Astrocyte (in vitro differentiated cells and primary cell): ENCODE measurements around the gene MAPKAP1. TPM values are rescaled to one million over a fixed set of nuclear protein-coding genes. Genes with fewer than 3 reads are reported as not detected.
A peak's percentile ranks its signal among the peaks of the same experiment; 100 is the strongest.

ENCODE experiments used
- DNase-seq: peaks from one replicate; pipeline ENCODE4 v3.0.0-alpha.2; 2010; ENCODE audit warnings: low read depth
- FAIRE-seq: peaks from 2 replicates; lab custom pipeline; 2011; peaks lifted over from hg19 to GRCh38; lab: Jason Lieb, UNC
- H2AFZ ChIP-seq: 2 replicates; pipeline ENCODE4 v1.6.0; 2012; ENCODE audit warnings: low read depth, low read length, inconsistent platforms
- H3K27ac ChIP-seq: 2 replicates; pipeline ENCODE4 v1.5.1; 2011; ENCODE audit warnings: low read depth, low read length, inconsistent platforms
- H3K27me3 ChIP-seq: 2 replicates; pipeline ENCODE4 v1.6.0; 2011; ENCODE audit warnings: low read length, inconsistent platforms; ENCODE audit not compliant: insufficient read depth
- H3K36me3 ChIP-seq: 2 replicates; pipeline ENCODE4 v1.5.1; 2011; ENCODE audit warnings: low read length, inconsistent platforms; ENCODE audit not compliant: insufficient read depth
- H3K4me1 ChIP-seq: 2 replicates; pipeline ENCODE4 v1.5.1; 2011; ENCODE audit warnings: low read length, inconsistent platforms; ENCODE audit not compliant: insufficient read depth
- H3K4me2 ChIP-seq: 2 replicates; pipeline ENCODE4 v1.6.0; 2012; ENCODE audit warnings: low read length, inconsistent platforms
- H3K4me3 ChIP-seq: 2 replicates; pipeline ENCODE4 v1.5.1; 2011; ENCODE audit warnings: low read depth, mild to moderate bottlenecking, low read length, inconsistent platforms; ENCODE audit not compliant: insufficient read depth
- H3K79me2 ChIP-seq: 2 replicates; pipeline ENCODE4 v1.6.0; 2012; ENCODE audit warnings: mild to moderate bottlenecking, low read length, inconsistent platforms; ENCODE audit not compliant: insufficient read depth
- H3K9ac ChIP-seq: 2 replicates; pipeline ENCODE4 v1.6.0; 2012; ENCODE audit warnings: mild to moderate bottlenecking, low read length, inconsistent platforms
- H3K9me3 ChIP-seq: 2 replicates; pipeline ENCODE4 v1.5.1; 2012; ENCODE audit warnings: low read depth, mild to moderate bottlenecking, low read length, inconsistent platforms; ENCODE audit not compliant: insufficient read depth
- H4K20me1 ChIP-seq: 2 replicates; pipeline ENCODE4 v1.6.0; 2012; ENCODE audit warnings: low read length, inconsistent platforms; ENCODE audit not compliant: insufficient read depth
- H3K27ac Mint-ChIP-seq: one replicate; pipeline ENCODE4 v1.8.0; 2021; ENCODE audit warnings: mild to moderate bottlenecking, mixed read lengths; ENCODE audit not compliant: unreplicated experiment
- H3K27me3 Mint-ChIP-seq: one replicate; pipeline ENCODE4 v1.8.0; 2021; ENCODE audit warnings: low read depth, mixed read lengths; ENCODE audit not compliant: unreplicated experiment
- H3K36me3 Mint-ChIP-seq: one replicate; pipeline ENCODE4 v1.8.0; 2021; ENCODE audit warnings: low read depth, mixed read lengths; ENCODE audit not compliant: unreplicated experiment
- H3K4me1 Mint-ChIP-seq: one replicate; pipeline ENCODE4 v1.8.0; 2021; ENCODE audit warnings: low read depth, mixed read lengths; ENCODE audit not compliant: unreplicated experiment
- H3K4me3 Mint-ChIP-seq: one replicate; pipeline ENCODE4 v1.8.0; 2021; ENCODE audit warnings: mild to moderate bottlenecking, moderate library complexity, mixed read lengths; ENCODE audit not compliant: unreplicated experiment
- H3K9me3 Mint-ChIP-seq: one replicate; pipeline ENCODE4 v1.8.0; 2021; ENCODE audit warnings: mild to moderate bottlenecking, mixed read lengths; ENCODE audit not compliant: unreplicated experiment
- CTCF ChIP-seq: IDR thresholded peaks from 2 replicates; pipeline ENCODE4 v1.5.1; 2011; ENCODE audit warnings: low read depth, mild to moderate bottlenecking, inconsistent platforms, low read length, moderate library complexity; ENCODE audit not compliant: insufficient read depth
- EZH2 ChIP-seq: IDR thresholded peaks from 2 replicates; pipeline ENCODE4 v1.6.1; 2012; ENCODE audit warnings: mild to moderate bottlenecking, low read length, inconsistent platforms; ENCODE audit not compliant: insufficient read depth
- total RNA-seq: library from RNA; stranded (reverse); gene quantifications from 2 replicates; pipeline ENCODE4 v1.2.1, GENCODE V29; 2021

MAPKAP1 gene
- total RNA-seq, 1 donor from 2014 or later, result 109 TPM

- Histone ChIP-seq H3K27me3 (no peaks in the 10 kb centered on the region), H2AFZ (no peak overlapping the region), H3K36me3 (no peaks in the 10 kb centered on the region), H3K9me3 (no peaks in the 10 kb centered on the region), H3K9ac (no peak overlapping the region), H4K20me1 (peaks cover 21% of the 10 kb centered on the region), H3K27ac (no peak overlapping the region), H3K4me1 (no peaks in the 10 kb centered on the region), H3K79me2 (peaks cover 13% of the 10 kb centered on the region), H3K4me3 (no peak overlapping the region), H3K4me2 (no peak overlapping the region)
- DNase-seq, result no peak
- Mint-ChIP-seq H3K9me3 (peaks cover 2% of the 10 kb centered on the region), H3K27me3 (no peaks in the 10 kb centered on the region), H3K4me3 (no peak overlapping the region), H3K4me1 (peaks cover 31% of the 10 kb centered on the region), H3K27ac (no peak overlapping the region), H3K36me3 (peaks cover 4% of the 10 kb centered on the region)
- TF ChIP-seq EZH2 (no peak), CTCF (no peak)
- no peak for FAIRE-seq
Observed at GRCh38 chr9:125565126-125565525, 141.9 kb downstream of the MAPKAP1 start.

GRCh38 chr9:125564631-125565030, 142.4 kb downstream of the MAPKAP1 start:
- no peak overlapping the region for H3K4me3 ChIP-seq
- H3K4me1 ChIP-seq, result no peaks in the 10 kb centered on the region
- no peaks in the 10 kb centered on the region for H3K9me3 ChIP-seq
- H3K27ac ChIP-seq, result no peak overlapping the region
- Mint-ChIP-seq H3K27ac (no peak overlapping the region), H3K36me3 (peaks cover 2% of the 10 kb centered on the region), H3K4me3 (no peak overlapping the region), H3K27me3 (no peaks in the 10 kb centered on the region), H3K4me1 (peaks cover 31% of the 10 kb centered on the region), H3K9me3 (peaks cover 2% of the 10 kb centered on the region)
- H3K79me2 ChIP-seq, result peaks cover 13% of the 10 kb centered on the region
- no peaks in the 10 kb centered on the region for H3K27me3 ChIP-seq
- no peak for FAIRE-seq
- H3K36me3 ChIP-seq, result no peaks in the 10 kb centered on the region
- H4K20me1 ChIP-seq, result peaks cover 21% of the 10 kb centered on the region
- no peak overlapping the region for H2AFZ ChIP-seq
- no peak overlapping the region for H3K9ac ChIP-seq
- no peak for TF ChIP-seq CTCF
- no peak for TF ChIP-seq EZH2
- H3K4me2 ChIP-seq, result no peak overlapping the region
- peak; percentile 41 for DNase-seq

- Histone ChIP-seq H3K4me1 (peaks cover 8% of the 10 kb centered on the region), H4K20me1 (peaks cover 13% of the 10 kb centered on the region), H3K27ac (no peak overlapping the region), H3K9ac (no peak overlapping the region), H3K27me3 (no peaks in the 10 kb centered on the region), H3K36me3 (peaks cover 5% of the 10 kb centered on the region), H3K4me3 (no peak overlapping the region), H3K4me2 (no peak overlapping the region), H3K79me2 (peaks cover 13% of the 10 kb centered on the region), H3K9me3 (no peaks in the 10 kb centered on the region), H2AFZ (no peak overlapping the region)
- peaks cover 25% of the 10 kb centered on the region for H3K4me1 Mint-ChIP-seq
- no peak overlapping the region for H3K4me3 Mint-ChIP-seq
- TF ChIP-seq CTCF, result no peak
- TF ChIP-seq EZH2, result no peak
- H3K36me3 Mint-ChIP-seq, result no peaks in the 10 kb centered on the region
- H3K27ac Mint-ChIP-seq, result no peak overlapping the region
- FAIRE-seq (no peak), DNase-seq (no peak)
- no peaks in the 10 kb centered on the region for H3K9me3 Mint-ChIP-seq
- H3K27me3 Mint-ChIP-seq, result no peaks in the 10 kb centered on the region
Observed at GRCh38 chr9:125561509-125562148, 145.4 kb downstream of the MAPKAP1 start.
